ENCODE results near the gene LTBP3.

- TF ChIP-seq CTCF (IDR thresholded peaks at IDR 0.05; ENCODE audit: low read depth, low read length, missing input control) (no peak), REST (IDR thresholded peaks at IDR 0.05) (no peak), MAX (IDR thresholded peaks at IDR 0.05) (no peak), ZBTB33 (IDR thresholded peaks at IDR 0.05) (no peak), EGR1 (IDR thresholded peaks at IDR 0.05; ENCODE audit: low read depth in 2 of 2) (no peak), JUND (IDR thresholded peaks at IDR 0.05) (no peak), YY1 (IDR thresholded peaks at IDR 0.05) (no peak), FOXA1 (IDR thresholded peaks at IDR 0.05) (no peak), NR2F2 (IDR thresholded peaks at IDR 0.05) (no peak), RXRA (IDR thresholded peaks at IDR 0.05) (no peak)
Observed at GRCh38 chr11:65542738-65543390, 15.3 kb downstream of the LTBP3 start.

Measured in liver (tissue), 3 donors.